K562 (cell line): Measurements from ENCODE around the gene UBXN10. TPM values are rescaled to one million over a fixed set of nuclear protein-coding genes. Genes with fewer than 3 reads are reported as not detected.

Source experiments
- KLF16 ChIP-seq: IDR thresholded peaks from 2 replicates; pipeline ENCODE4 v1.6.1; 2016; ENCODE audit warnings: antibody characterized with exemption
- RBFOX2 ChIP-seq: fragments of 200-400 bp; formaldehyde crosslinking; IDR thresholded peaks from 2 replicates; pipeline ENCODE4 v1.6.1; 2017; ENCODE audit warnings: low read depth, mild to moderate bottlenecking, low read length, moderate library complexity
- SPI1 ChIP-seq: IDR thresholded peaks from 2 replicates; pipeline ENCODE4 v1.6.1; 2011; ENCODE audit warnings: low read depth, low read length, control low read depth, borderline replicate concordance
- polyA plus RNA-seq, 8 experiments: library from polyadenylated mRNA; depleted of rRNA in 4 of 8; stranded (reverse) in 5 of 8; unstranded in 3 of 8; fragments of >200 nt; fragmentation: Nextera tagmentation in 2 of 8; fragmentation: Illumina TruSeq in 1 of 8; extraction: Ambion mirVana in 2 of 8; extraction: Trizol in 1 of 8; gene quantifications; 2 replicates each; pipeline versions ENCODE4 v1.2.1 to v1.2.3, GENCODE V29; 2011 to 2014; ENCODE audit warnings: inconsistent platforms in 1 of 8, missing spikeins in 1 of 8
- total RNA-seq, 7 experiments: library from RNA; depleted of rRNA in 6 of 7; stranded (reverse); fragments of >200 nt in 6 of 7; fragmentation: Illumina TruSeq in 2 of 7; extraction: Trizol in 2 of 7; gene quantifications; 2 replicates each; pipeline versions ENCODE4 v1.2.1 to v1.2.3, GENCODE V29; 2011 to 2021; ENCODE audit warnings: low replicate concordance in 1 of 7
- TF ChIP-seq, protein P1 (sequence below), 2 experiments: fragments of 150-350 bp in 1 of 2; IDR thresholded peaks; 2 replicates each; pipeline ENCODE4 v1.6.1; 2012 to 2016; ENCODE audit warnings: low read depth in 2 of 2, low read length in 2 of 2, mild to moderate bottlenecking in 1 of 2, moderate library complexity in 1 of 2
- TF ChIP-seq, protein P2 (sequence below): fragments of 450-650 bp; conservative IDR thresholded peaks from 2 replicates; pipeline ENCODE4 v1.6.1; 2016; ENCODE audit warnings: missing genetic modification characterization, low read depth, mild to moderate bottlenecking, missing compliant biosample characterization, moderate library complexity

The UBXN10 gene
- total and polyA plus RNA-seq, 9 of the 15 experiments (the other 6 are each of a cell fraction or from before 2014, with no cell fraction given): 10.7 to 17.7 (median 13.6) TPM

DNA sequence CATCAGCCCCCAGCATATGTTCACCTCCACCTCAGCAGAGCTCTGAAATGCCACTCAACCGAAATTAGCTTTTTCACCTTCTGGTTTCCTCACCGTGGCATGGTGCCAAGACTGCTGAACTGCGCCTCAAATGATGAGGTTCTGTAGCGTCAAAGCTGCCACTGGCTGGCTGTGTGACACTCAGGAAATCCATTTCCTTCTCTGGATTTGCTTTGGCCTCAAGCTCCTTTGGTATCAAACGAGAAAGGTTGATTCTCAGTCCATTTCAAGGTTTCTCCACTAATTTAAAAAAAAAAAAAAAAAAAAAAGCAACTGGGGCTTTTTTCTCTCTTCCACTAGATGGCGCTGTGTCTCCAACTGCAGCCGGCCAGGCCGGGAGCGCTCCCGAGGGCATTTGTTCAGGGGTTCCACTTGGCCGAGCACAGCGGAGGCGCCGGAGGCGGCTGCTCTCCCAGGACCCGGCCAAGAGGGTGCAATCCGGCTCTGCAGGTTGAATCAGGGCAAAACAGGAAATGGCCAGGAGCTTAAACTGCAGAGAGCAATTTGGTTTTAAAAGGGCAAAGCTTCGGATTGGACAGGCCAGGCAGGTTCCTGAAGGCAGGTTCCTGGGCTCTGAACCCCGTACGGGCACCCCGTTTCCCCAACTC, 26.9 kb downstream of the UBXN10 start (continued):
- TF ChIP-seq, protein P1, sequence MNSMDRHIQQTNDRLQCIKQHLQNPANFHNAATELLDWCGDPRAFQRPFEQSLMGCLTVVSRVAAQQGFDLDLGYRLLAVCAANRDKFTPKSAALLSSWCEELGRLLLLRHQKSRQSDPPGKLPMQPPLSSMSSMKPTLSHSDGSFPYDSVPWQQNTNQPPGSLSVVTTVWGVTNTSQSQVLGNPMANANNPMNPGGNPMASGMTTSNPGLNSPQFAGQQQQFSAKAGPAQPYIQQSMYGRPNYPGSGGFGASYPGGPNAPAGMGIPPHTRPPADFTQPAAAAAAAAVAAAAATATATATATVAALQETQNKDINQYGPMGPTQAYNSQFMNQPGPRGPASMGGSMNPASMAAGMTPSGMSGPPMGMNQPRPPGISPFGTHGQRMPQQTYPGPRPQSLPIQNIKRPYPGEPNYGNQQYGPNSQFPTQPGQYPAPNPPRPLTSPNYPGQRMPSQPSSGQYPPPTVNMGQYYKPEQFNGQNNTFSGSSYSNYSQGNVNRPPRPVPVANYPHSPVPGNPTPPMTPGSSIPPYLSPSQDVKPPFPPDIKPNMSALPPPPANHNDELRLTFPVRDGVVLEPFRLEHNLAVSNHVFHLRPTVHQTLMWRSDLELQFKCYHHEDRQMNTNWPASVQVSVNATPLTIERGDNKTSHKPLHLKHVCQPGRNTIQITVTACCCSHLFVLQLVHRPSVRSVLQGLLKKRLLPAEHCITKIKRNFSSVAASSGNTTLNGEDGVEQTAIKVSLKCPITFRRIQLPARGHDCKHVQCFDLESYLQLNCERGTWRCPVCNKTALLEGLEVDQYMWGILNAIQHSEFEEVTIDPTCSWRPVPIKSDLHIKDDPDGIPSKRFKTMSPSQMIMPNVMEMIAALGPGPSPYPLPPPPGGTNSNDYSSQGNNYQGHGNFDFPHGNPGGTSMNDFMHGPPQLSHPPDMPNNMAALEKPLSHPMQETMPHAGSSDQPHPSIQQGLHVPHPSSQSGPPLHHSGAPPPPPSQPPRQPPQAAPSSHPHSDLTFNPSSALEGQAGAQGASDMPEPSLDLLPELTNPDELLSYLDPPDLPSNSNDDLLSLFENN (IDR thresholded peaks at IDR 0.05; ENCODE audit: low read depth in 2 of 2, low read length in 2 of 2): peak in 1 of 2 experiments; percentile 39; a peak in 1 of 4 replicates
- TF ChIP-seq SPI1: 0 out of 2 replicates have a peak, but pooled peaks have one; percentile 30
- 0 out of 2 replicates have a peak, but pooled peaks have one; percentile 19 for TF ChIP-seq RBFOX2
- TF ChIP-seq KLF16: peak; percentile 34; the same call in 1 of the 2 replicates
- TF ChIP-seq, protein P2, sequence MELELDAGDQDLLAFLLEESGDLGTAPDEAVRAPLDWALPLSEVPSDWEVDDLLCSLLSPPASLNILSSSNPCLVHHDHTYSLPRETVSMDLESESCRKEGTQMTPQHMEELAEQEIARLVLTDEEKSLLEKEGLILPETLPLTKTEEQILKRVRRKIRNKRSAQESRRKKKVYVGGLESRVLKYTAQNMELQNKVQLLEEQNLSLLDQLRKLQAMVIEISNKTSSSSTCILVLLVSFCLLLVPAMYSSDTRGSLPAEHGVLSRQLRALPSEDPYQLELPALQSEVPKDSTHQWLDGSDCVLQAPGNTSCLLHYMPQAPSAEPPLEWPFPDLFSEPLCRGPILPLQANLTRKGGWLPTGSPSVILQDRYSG: no peak
